Epithelial cell of esophagus (primary cell): ENCODE measurements around the gene IBA57.

ENCODE experiments used
- DNase-seq: peaks from one replicate; pipeline ENCODE4 v3.0.0; 2010; ENCODE audit warnings: low read depth
- H3K4me3 ChIP-seq: 2 replicates; pipeline ENCODE4 v1.5.1; 2011; ENCODE audit warnings: mild to moderate bottlenecking, low read length, control low read depth
- CTCF ChIP-seq: IDR thresholded peaks from 2 replicates; pipeline ENCODE4 v1.5.1; 2011; ENCODE audit warnings: low read depth, mild to moderate bottlenecking, low read length, control low read depth, inconsistent platforms; ENCODE audit not compliant: insufficient read depth; ENCODE audit errors: missing control alignments

IBA57 gene

GRCh38 chr1:228198977-228199590, 33.5 kb downstream of the IBA57 start:
- no peak for TF ChIP-seq CTCF
- DNase-seq, result peak; percentile 22

GRCh38 chr1:228204958-228205357, 39.4 kb downstream of the IBA57 start:
- no peak overlapping the region for H3K4me3 ChIP-seq
- no peak for DNase-seq
- TF ChIP-seq CTCF, result no peak

More at GRCh38 chr1:228198977-228199590, 33.5 kb downstream of the IBA57 start:
- H3K4me3 ChIP-seq, result no peak overlapping the region

- no peak overlapping the region for H3K4me3 ChIP-seq
- no peak for TF ChIP-seq CTCF
- DNase-seq, result no peak
Measured at GRCh38 chr1:228205526-228206436, 40.2 kb downstream of the IBA57 start.

GRCh38 chr1:228206582-228207351, 41.2 kb downstream of the IBA57 start:
- H3K4me3 ChIP-seq, result no peak overlapping the region
- DNase-seq, result no peak

GRCh38 chr1:228207381-228207810, 41.8 kb downstream of the IBA57 start:
- TF ChIP-seq CTCF, result no peak
- H3K4me3 ChIP-seq, result no peak overlapping the region
- DNase-seq, result no peak

More at GRCh38 chr1:228206582-228207351, 41.2 kb downstream of the IBA57 start:
- TF ChIP-seq CTCF, result no peak

GRCh38 chr1:228207851-228208821, 42.5 kb downstream of the IBA57 start, which contains the start of gene OBSCN:
Gene OBSCN, plus strand, starts transcription at chr1:228208044. Its CDS starts 3,740 bp downstream, at chr1:228211784.
- no peak within 1 kb of the TSS for H3K4me3 ChIP-seq
- no peak for TF ChIP-seq CTCF
- DNase-seq, result no peak
